HCT116 (cell line): ENCODE measurements around the gene PIP4K2A. TPM values are rescaled to one million over a fixed set of nuclear protein-coding genes. Genes with fewer than 3 reads are reported as not detected.

ENCODE experiments used
- ATAC-seq: fragments of 200-7000 bp; cut with Tn5 transposase; 2 replicates; pipeline ENCODE4 v1.9.1; 2020; ENCODE audit warnings: mild to moderate bottlenecking, moderate library complexity
- BruUV-seq: library from RNA; stranded (reverse); fragments of 400-500 nt; replicated peaks from 2 replicates; lab custom pipeline; 2021; lab: Mats Ljungman, UMichigan
- CTCF ChIA-PET: fragments of 300-600 bp; sonication (Branson Sonifier 250); formaldehyde crosslinking; loops from one replicate; lab custom pipeline; 2021; ENCODE audit warnings: antibody characterized with exemption; lab: Charles Lee
- POLR2A ChIA-PET: fragments of 300-600, 350-600 bp; sonication (Branson Sonifier 250); formaldehyde crosslinking; loops from one replicate; lab custom pipeline; 2021; ENCODE audit warnings: antibody characterized with exemption; lab: Charles Lee
- RAD21 ChIA-PET, 2 experiments: fragments of 300-600 bp; sonication (Branson Sonifier 250); formaldehyde crosslinking; loops; one replicate each; lab custom pipeline; 2023; ENCODE audit warnings: low total read pairs in 2 of 2; ENCODE audit not compliant: uncharacterized antibody in 2 of 2, unreplicated experiment in 2 of 2, low non-redundant PET in 1 of 2; lab: Charles Lee
- DNase-seq: peaks from one replicate; pipeline ENCODE4 v3.0.0-alpha.2; 2010; ENCODE audit warnings: low read depth, low spot score
- H2AFZ ChIP-seq: fragments of 200-600 bp; shearing (Covaris generic), sonication (generic); 2 replicates; pipeline ENCODE4 v1.6.1; 2017; ENCODE audit warnings: low read depth, mixed run types, mixed read lengths, antibody characterized with exemption, low read length; ENCODE audit not compliant: poor library complexity, severe bottlenecking
- H3K27ac ChIP-seq: 2 replicates; pipeline ENCODE4 v1.5.1; 2012; ENCODE audit warnings: low read depth, low read length
- H3K27me3 ChIP-seq: fragments of 200-600 bp; sonication (generic); 2 replicates; pipeline ENCODE4 v1.6.1; 2016; ENCODE audit warnings: mixed run types, low read length, mixed read lengths; ENCODE audit not compliant: insufficient read depth
- H3K36me3 ChIP-seq, 2 experiments: fragments of 200-500 bp in 1 of 2; fragments of 200-600 bp in 1 of 2; sonication (Bioruptor generic) in 1 of 2; sonication (generic) in 1 of 2; 2 replicates each; pipeline versions ENCODE4 v1.5.1 to v1.6.1; 2014 to 2016; ENCODE audit warnings: low read length in 2 of 2, inconsistent platforms in 1 of 2, mixed read lengths in 1 of 2, mixed run types in 1 of 2; ENCODE audit not compliant: insufficient read depth in 2 of 2, control insufficient read depth in 1 of 2
- H3K4me1 ChIP-seq, 2 experiments: fragments of 200-600 bp in 1 of 2; sonication (generic) in 1 of 2; 2 replicates each; pipeline versions ENCODE4 v1.5.1 to v1.6.1; 2012 to 2017; ENCODE audit warnings: low read length in 2 of 2, inconsistent platforms in 1 of 2, mild to moderate bottlenecking in 1 of 2, mixed read lengths in 1 of 2, mixed run types in 1 of 2, moderate library complexity in 1 of 2; ENCODE audit not compliant: insufficient read depth in 2 of 2, control insufficient read depth in 1 of 2
- H3K4me2 ChIP-seq: fragments of 200-600 bp; sonication (generic); 2 replicates; pipeline ENCODE4 v1.6.1; 2017; ENCODE audit warnings: mixed run types, low read length, mixed read lengths
- H3K4me3 ChIP-seq, 2 experiments: fragments of 200-600 bp in 1 of 2; sonication (generic) in 1 of 2; replicated peaks in 1 of 2; 2 replicates each; pipeline ENCODE4 v1.5.1; 2011 to 2016; ENCODE audit warnings: low read length in 2 of 2, control low read depth in 1 of 2, low read depth in 1 of 2, mild to moderate bottlenecking in 1 of 2, mixed read lengths in 1 of 2, mixed run types in 1 of 2
- H3K79me2 ChIP-seq: fragments of 200-600 bp; sonication (generic); 2 replicates; pipeline ENCODE4 v1.6.1; 2017; ENCODE audit warnings: mild to moderate bottlenecking, mixed run types, low read length, moderate library complexity, mixed read lengths; ENCODE audit not compliant: insufficient read depth
- H3K9ac ChIP-seq: fragments of 200-600 bp; sonication (generic); 2 replicates; pipeline ENCODE4 v1.6.1; 2016; ENCODE audit warnings: low read length, mixed read lengths
- H3K9me2 ChIP-seq: fragments of 200-600 bp; sonication (generic), shearing (Covaris generic); 2 replicates; pipeline ENCODE4 v1.6.1; 2017; ENCODE audit warnings: mixed run types, mild to moderate bottlenecking, moderate library complexity; ENCODE audit not compliant: insufficient read depth
- H3K9me3 ChIP-seq, 2 experiments: fragments of 200-500 bp in 1 of 2; fragments of 200-600 bp in 1 of 2; sonication (Bioruptor generic) in 1 of 2; sonication (generic) in 1 of 2; 2 replicates each; pipeline ENCODE4 v1.6.1; 2014 to 2017; ENCODE audit warnings: low read length in 2 of 2, mixed read lengths in 2 of 2, inconsistent platforms in 1 of 2, low read depth in 1 of 2, mild to moderate bottlenecking in 1 of 2, mixed run types in 1 of 2, moderate library complexity in 1 of 2; ENCODE audit not compliant: control insufficient read depth in 1 of 2, insufficient read depth in 1 of 2
- H4K20me1 ChIP-seq: fragments of 200-600 bp; sonication (generic), shearing (Covaris generic); 2 replicates; pipeline ENCODE4 v1.6.1; 2017; ENCODE audit warnings: mixed run types, mild to moderate bottlenecking, moderate library complexity; ENCODE audit not compliant: insufficient read depth
- CBX3 ChIP-seq: IDR thresholded peaks from 2 replicates; pipeline ENCODE4 v1.6.1; 2012; ENCODE audit warnings: low read depth
- CEBPB ChIP-seq: IDR thresholded peaks from 2 replicates; pipeline ENCODE4 v1.6.1; 2012; ENCODE audit warnings: low read depth
- CTCF ChIP-seq, 3 experiments: fragments of 200-600 bp in 1 of 3; sonication (generic) in 1 of 3; IDR thresholded peaks in 2 of 3; conservative IDR thresholded peaks in 1 of 3; 2 replicates each; pipeline ENCODE4 v1.5.1; 2012 to 2017; ENCODE audit warnings: low read depth in 2 of 3, low read length in 2 of 3, antibody characterized with exemption in 1 of 3, borderline replicate concordance in 1 of 3, control low read depth in 1 of 3, mild to moderate bottlenecking in 1 of 3, mixed read lengths in 1 of 3, mixed run types in 1 of 3, moderate library complexity in 1 of 3; ENCODE audit not compliant: insufficient read depth in 1 of 3
- EGR1 ChIP-seq: IDR thresholded peaks from 2 replicates; pipeline ENCODE4 v1.6.1; 2012; ENCODE audit warnings: low read depth
- ELF1 ChIP-seq: IDR thresholded peaks from 2 replicates; pipeline ENCODE4 v1.6.1; 2012; ENCODE audit warnings: low read depth, borderline replicate concordance
- EZH2 ChIP-seq: fragments of 200-600 bp; sonication (generic); IDR thresholded peaks from 2 replicates; pipeline ENCODE4 v1.6.1; 2017; ENCODE audit warnings: antibody characterized with exemption, mixed run types
- EZH2phosphoT487 ChIP-seq: fragments of 200-600 bp; IDR thresholded peaks from 2 replicates; pipeline ENCODE4 v1.6.1; 2018; ENCODE audit warnings: antibody characterized with exemption, borderline replicate concordance
- FOSL1 ChIP-seq: IDR thresholded peaks from 2 replicates; pipeline ENCODE4 v1.6.1; 2012; ENCODE audit warnings: low read depth
- JUND ChIP-seq: IDR thresholded peaks from 2 replicates; pipeline ENCODE4 v1.6.1; 2012
- MAX ChIP-seq: IDR thresholded peaks from 2 replicates; pipeline ENCODE4 v1.6.1; 2012
- POLR2A ChIP-seq: IDR thresholded peaks from 2 replicates; pipeline ENCODE4 v1.7.0; 2011; ENCODE audit warnings: borderline replicate concordance; ENCODE audit not compliant: insufficient read depth, insufficient read length; ENCODE audit errors: extremely low read depth
- RAD21 ChIP-seq: IDR thresholded peaks from 2 replicates; pipeline ENCODE4 v1.6.1; 2012; ENCODE audit warnings: low read depth, mild to moderate bottlenecking
- SIN3A ChIP-seq: IDR thresholded peaks from 2 replicates; pipeline ENCODE4 v1.6.1; 2012; ENCODE audit warnings: low read depth
- SRF ChIP-seq: IDR thresholded peaks from 2 replicates; pipeline ENCODE4 v1.6.1; 2012; ENCODE audit warnings: low read depth
- TCF7L2 ChIP-seq: IDR thresholded peaks from 2 replicates; pipeline ENCODE4 v1.7.0; 2011; ENCODE audit warnings: borderline replicate concordance, inconsistent platforms; ENCODE audit not compliant: insufficient read depth, insufficient read length; ENCODE audit errors: extremely low read depth
- YY1 ChIP-seq: IDR thresholded peaks from 2 replicates; pipeline ENCODE4 v1.6.1; 2011; ENCODE audit warnings: low read length, low read depth, moderate library complexity, mild to moderate bottlenecking; ENCODE audit not compliant: insufficient replicate concordance; ENCODE audit errors: extremely low read depth
- ZFX ChIP-seq: fragments of 450-650 bp; IDR thresholded peaks from 2 replicates; pipeline ENCODE4 v1.6.1; 2017
- ZNF274 ChIP-seq: fragments of 200-500 bp; sonication (Bioruptor generic); IDR thresholded peaks from 2 replicates; pipeline ENCODE4 v1.6.1; 2014; ENCODE audit warnings: mild to moderate bottlenecking, low read depth, low read length, inconsistent platforms
- intact Hi-C: fragments of 100-400 bp; cut with micrococcal nuclease; formaldehyde crosslinking; loops from 2 replicates; pipeline ENCODE4 v1.10.0; 2022
- total RNA-seq: library from RNA; stranded (reverse); gene quantifications from one replicate; pipeline ENCODE4 v1.2.1, GENCODE V29; 2021; ENCODE audit not compliant: unreplicated experiment

PIP4K2A gene
- total RNA-seq, 1 experiment from 2014 or later: 41.9 TPM

DNA sequence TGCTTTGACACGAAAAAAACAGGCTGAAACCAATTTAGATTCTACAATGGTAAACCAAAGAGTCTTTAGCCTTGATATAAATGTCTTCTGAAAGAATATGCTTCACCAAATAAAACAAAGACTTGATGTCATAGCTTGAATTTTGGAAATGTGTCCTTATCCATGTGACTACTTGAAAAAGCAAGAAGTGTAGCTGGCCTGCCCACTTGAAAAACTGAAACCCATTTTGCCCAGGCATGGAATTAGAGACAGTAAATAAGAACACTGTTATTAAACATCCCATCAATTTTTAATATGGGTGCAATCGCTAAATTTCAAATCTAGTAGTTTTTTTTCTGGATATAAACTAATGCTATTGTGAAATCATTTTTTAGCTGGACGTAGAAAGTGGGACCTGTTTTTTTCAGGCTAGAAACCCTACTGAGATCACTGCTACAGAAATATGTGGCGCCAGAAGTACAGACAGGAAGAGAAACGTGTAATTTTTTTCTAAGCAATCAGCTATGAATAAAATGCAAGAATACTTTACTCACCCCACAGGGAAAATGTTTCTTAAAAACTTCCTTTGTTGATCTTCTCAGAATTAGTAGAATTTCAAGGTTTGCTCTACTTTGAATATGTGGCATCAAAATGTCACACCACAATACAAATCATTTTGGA is 56.7 kb downstream of the PIP4K2A start (continued):
- TF ChIP-seq TCF7L2: no peak
- TF ChIP-seq MAX: no peak
- no peak for TF ChIP-seq SIN3A
- TF ChIP-seq ELF1: no peak
- TF ChIP-seq EZH2: no peak
- TF ChIP-seq CTCF (IDR thresholded peaks at IDR 0.05 in 2 of 3, conservative IDR thresholded peaks at IDR 0.05 in 1 of 3; ENCODE audit: borderline replicate concordance in 1 of 3, insufficient read depth in 1 of 3, low read depth in 2 of 3, low read length in 2 of 3): no peak
- TF ChIP-seq SRF: no peak

DNA sequence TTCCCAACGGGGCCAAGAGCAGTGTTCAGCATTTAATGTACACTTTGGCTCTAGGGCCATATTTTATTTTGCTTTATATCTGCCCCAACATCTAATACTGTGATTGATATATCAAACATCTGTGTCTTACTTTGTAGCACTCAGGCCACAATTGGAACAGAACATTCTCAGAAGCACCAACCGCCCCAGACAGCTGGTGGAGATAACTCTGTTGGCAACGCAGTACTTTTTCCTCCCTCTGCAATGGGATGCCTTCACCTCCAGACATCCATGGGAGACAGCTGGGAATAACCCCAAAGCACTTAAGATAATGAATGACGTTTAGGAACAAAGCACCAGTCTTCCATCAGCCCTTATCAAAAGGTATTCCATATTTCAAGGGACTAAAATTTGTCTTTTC is 57.4 kb downstream of the PIP4K2A start:
- no peak for ATAC-seq
- no peaks in the 10 kb centered on the region for H3K9me2 ChIP-seq
- TF ChIP-seq TCF7L2: no peak
- TF ChIP-seq POLR2A: no peak
- no peak for TF ChIP-seq MAX
- TF ChIP-seq ZNF274: no peak
- no peak for TF ChIP-seq FOSL1
- no peak for TF ChIP-seq RAD21
- no peak for TF ChIP-seq EZH2phosphoT487
- TF ChIP-seq EGR1: no peak
- TF ChIP-seq JUND: no peak
- TF ChIP-seq ZFX: no peak
- TF ChIP-seq CBX3: no peak
- no peak for TF ChIP-seq CEBPB
- TF ChIP-seq YY1: no peak
- no peak overlapping the region for H3K4me2 ChIP-seq
- H3K9me3 ChIP-seq: no peaks in the 10 kb centered on the region
- peaks cover 7% of the 10 kb centered on the region; the same call in 1 of the 2 replicates for H4K20me1 ChIP-seq
- no peak overlapping the region for H2AFZ ChIP-seq
- peaks cover 100% of the 10 kb centered on the region for H3K79me2 ChIP-seq
- no peak for DNase-seq
- no peak overlapping the region for H3K9ac ChIP-seq
- no peaks in the 10 kb centered on the region for H3K27me3 ChIP-seq
- intact Hi-C loops: no loop called here
- ChIA-PET POLR2A (no interaction called here), CTCF (interaction anchor here (1.0 kb wide), 1 partner anchor 12 kb away, joined by 3 read pairs; no protein-coding TSS in a partner anchor), RAD21 (no interaction called here)
- peaks cover 12 to 24% of the 10 kb centered on the region in 2 experiments for H3K4me1 ChIP-seq
- H3K27ac ChIP-seq: no peak overlapping the region
- no peak overlapping the region for H3K4me3 ChIP-seq
- no TSS peak for BruUV-seq
- H3K36me3 ChIP-seq: no peaks in the 10 kb centered on the region
